Measurements from ENCODE around the gene MAP4.

Gene MAP4

DNA sequence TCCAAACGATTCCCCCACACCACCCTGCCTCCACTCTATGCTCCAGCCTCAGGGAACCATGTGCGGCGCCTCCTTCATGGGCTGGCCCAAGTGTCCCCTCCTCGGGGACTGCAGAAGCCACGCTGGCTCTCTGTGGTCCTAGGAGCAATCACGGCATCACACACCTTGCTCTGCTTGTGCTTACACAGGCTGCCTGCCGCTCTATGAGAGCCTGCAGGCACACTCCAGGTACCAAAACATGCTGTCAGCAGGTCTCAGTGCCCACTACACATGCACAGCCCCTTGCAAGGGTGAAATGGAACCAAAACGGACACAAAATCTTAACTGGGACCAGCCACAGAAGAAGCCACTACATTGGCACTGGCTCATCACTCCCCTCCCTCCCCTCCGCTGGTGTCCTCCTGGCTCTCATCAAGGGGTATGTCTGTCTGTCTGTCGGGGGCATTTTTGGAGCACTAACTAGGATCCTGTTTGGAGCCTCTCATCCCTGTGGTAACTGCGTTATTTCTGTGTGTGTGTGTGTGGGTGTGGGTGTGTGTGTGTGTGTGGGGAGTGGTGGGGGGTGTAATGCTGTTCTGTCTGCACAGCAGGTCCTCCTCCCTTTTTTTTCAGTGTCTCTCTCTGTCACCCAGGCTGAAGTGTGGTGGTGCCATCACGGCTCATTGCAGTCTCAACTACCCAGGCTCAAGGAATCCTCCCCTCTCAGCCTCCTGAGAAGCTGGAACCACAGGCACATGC, 152.7 kb downstream of the MAP4 start:
- DNase-seq (ENCODE audit: low read depth, low spot score): no peak

DNA sequence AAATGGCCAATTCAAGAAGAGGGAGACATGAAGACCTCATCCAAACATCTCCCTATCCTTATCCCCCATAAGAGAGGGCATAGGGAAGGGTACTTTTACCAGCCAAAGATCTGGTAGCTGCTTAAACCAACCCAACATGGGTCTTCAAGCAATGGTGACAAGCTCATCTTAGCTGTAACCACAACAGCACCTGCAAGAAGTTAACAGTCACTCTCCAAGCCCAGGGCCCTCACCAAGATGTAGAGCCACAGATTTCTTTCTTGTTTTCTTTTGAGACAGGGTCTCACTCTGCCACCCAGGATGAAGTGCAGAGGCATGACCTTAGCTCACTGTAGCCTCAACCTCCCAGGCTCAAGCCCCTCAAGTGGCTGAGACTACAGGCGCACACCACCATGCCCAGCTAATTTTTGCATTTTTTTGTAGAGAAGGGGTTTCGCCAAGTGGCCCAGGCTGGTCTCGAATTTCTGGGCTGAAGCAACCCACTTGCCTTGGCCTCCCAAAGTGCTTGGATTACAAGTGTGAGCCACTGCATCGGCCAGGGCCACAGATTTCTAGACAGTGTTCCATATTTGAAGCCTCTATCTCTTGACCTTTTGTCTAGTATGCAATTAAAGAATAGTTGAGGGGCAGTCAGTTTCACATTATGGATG, 156.1 kb downstream of the MAP4 start:
- no peak for DNase-seq (ENCODE audit: low read depth, low spot score)

GRCh38 chr3:47857151-47857550, 159.1 kb downstream of the MAP4 start:
- DNase-seq (ENCODE audit: low read depth, low spot score): no peak

DNA sequence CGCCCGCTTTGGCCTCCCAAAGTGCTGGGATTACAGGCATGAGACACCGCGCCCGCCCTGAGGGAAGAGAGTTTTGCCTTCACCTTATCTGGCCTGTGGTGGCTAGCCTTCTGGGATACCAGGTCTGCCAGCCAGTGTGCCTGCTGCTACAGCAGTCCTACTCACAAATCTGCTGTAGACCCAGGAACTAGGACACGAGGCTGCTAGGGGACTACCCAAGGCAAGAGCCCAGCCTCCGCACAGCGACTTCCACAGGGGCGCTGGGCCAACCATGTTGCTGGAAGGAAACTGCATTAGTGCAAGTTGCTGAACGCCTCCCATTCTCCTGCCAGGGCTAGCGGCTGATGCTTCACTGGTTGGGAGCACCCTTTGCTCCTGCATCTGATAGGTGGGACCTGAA, 159.5 kb downstream of the MAP4 start:
- no peak for DNase-seq (ENCODE audit: low read depth, low spot score)

DNA sequence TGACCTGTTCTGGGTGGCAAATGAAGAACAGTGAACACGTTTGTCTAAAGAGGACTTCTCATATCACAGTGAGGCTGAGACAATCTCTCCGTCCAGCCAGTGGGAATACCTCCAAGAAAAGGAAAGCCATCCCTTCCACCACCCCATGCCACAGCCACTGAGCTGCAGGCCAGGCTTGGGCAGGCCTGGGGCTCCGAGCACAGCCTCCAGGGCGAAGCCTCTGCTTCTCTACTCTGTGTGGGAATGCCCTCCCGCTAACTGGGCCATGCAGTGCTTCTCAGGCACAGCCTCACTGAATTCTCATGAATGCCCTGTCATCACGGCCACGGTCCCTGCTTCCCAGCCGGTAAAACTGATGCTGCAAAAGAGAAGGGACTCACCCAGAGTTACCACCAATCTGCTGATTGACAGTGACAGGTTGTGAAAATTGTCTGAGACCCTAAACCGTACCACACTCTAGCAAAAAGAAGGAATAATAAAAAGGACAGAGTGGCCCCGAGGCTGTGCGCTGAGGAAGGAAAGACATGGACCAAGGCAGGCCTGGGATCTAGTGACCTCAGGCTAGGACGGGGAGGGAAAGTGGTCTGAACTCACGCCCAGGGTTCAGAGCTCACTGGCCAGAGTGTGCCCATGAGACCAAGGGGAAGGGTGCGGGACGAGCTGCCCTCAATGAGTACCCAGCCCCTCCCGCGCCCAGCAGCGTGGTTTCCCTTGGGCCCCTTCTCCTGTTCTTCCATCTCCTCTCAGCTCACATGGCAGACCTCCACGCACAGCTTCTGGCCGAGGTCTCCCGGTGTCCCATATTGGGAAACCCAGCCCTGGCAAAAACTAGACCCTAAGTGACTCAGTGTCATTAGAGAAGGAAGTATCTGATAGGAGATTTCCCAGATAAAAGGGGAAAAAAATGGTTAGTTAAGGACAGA, 160.5 kb downstream of the MAP4 start:
- no peak for DNase-seq (ENCODE audit: low read depth, low spot score)

DNA sequence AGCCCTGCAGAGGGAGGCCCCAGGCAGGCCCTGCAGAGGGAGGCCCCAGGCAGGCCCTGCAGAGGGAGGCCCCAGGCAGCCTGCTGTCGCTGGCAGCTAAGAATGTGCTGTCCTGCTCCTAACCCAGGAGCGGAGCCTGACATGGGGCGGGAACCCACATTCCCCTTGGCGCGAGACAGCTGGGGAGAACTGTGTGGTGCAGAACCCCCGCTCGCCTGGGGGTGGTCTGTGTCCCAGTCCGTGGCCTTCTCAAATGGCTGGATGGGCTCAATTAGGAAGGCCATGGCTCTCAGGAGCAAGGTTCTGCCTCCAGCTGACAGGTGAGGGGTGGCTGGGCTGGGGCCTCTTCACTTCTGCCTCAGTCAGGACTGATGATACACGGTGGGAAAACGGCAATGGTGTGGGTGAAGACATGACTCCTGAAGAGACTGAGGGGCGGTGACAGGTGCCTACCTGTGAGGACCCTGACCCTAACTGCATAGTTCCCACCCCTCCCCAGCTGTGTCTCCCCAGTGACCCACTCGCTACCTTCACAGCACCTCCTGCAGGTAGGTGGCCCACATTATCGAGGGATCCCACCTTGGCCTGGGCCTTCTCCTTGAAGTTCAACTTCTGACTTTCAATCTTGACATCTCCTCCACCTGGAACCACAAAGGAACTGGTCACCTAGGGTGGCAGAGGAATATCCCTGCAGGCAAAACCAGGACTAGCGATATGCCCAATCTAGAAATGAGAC, 161.3 kb downstream of the MAP4 start:
- no peak for DNase-seq (ENCODE audit: low read depth, low spot score)

GRCh38 chr3:47854267-47854666, 161.9 kb downstream of the MAP4 start:
- DNase-seq (ENCODE audit: low read depth, low spot score): no peak

DNA sequence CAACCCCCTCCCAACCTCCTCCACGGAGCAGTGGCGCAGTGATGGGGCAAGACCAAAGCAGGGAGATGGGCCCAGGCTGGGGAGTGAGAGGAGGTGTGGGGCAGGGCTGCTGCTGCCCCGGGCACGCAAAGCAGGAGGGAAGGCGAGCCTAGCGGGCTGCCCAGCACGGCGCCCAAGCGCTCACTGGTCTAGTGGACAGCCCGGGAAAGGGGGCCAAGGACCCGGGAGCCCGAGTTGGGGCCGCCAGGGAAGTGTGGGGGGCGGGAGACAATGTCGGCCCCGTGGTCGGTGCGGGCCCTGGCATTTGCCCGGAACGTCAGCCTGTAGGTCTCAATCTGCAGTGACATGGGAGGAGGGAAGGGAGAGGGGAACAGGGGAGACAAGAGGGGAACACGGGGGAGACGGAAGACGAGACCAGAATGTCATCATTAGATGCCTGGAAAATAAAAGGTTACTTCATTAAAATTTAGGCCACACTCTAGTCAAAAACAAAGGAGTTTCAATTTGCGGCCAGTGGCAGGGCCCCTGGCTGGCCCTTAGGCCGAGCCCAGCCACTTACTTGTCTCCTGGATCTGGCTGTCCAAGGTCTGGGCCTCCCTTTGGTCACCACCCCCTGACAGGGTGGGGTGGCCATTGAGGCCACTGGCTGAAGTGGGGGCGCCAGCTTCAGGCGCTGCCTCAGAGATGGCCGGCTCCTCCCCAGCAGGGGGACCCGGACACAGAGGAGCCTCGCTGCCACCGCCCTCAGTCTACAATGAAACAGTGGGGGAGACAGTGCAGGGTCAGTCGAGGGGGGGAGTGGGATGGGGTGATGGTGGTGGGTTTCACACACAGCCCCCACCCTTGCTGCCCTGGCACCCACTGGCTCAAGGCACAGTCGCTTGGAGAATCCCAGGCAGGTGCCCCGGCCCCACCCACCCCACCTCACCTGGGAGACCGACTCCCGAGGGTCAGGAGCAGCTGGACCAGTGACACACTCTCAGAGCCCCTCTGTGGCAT, 163.3 kb downstream of the MAP4 start:
- no peak for DNase-seq (ENCODE audit: low read depth, low spot score)

- DNase-seq (ENCODE audit: low read depth, low spot score): no peak
These were observed 164.2 kb downstream of the MAP4 start for GRCh38 chr3:47851888-47852603.

DNA sequence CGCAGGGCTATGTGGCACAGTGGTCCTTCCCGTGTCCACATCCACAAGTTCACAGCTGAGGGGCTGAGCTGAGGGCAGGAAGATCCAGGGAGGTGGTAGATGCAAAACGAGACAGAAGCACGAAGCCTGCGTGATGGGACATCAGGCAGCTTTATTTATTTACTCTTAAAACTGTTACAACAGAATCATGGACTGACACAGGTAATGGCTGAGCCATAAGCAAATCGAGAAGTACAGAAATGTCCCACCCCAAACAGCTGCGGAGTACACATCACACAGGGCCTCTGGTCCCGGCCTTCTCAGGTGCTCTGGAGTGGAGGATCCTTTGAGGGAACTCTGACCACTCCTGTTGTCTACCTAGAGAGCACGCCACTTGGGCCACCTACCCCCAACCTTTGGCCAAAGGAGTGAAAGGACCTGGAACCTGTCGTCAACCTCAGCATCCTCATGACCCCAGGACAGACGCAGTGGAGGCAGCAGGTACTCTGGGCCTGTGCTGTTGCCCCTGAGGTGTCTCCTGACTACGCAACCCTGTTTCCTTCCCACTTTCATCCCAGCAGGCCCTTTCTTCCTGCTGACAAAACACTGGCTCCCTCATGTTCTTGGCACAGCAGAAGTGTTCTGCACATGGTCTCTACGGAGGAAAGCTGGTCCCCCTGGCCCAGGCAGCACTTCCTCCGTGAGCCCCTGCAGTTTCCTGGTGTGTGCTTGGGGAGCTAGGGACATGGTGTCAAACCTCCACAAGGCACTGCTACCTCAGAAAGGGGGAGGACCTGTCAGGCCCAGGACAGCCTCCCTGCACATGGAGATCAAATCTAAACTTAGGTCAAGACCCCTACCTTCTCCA, 165.4 kb downstream of the MAP4 start:
- no peak for DNase-seq (ENCODE audit: low read depth, low spot score)

DNA sequence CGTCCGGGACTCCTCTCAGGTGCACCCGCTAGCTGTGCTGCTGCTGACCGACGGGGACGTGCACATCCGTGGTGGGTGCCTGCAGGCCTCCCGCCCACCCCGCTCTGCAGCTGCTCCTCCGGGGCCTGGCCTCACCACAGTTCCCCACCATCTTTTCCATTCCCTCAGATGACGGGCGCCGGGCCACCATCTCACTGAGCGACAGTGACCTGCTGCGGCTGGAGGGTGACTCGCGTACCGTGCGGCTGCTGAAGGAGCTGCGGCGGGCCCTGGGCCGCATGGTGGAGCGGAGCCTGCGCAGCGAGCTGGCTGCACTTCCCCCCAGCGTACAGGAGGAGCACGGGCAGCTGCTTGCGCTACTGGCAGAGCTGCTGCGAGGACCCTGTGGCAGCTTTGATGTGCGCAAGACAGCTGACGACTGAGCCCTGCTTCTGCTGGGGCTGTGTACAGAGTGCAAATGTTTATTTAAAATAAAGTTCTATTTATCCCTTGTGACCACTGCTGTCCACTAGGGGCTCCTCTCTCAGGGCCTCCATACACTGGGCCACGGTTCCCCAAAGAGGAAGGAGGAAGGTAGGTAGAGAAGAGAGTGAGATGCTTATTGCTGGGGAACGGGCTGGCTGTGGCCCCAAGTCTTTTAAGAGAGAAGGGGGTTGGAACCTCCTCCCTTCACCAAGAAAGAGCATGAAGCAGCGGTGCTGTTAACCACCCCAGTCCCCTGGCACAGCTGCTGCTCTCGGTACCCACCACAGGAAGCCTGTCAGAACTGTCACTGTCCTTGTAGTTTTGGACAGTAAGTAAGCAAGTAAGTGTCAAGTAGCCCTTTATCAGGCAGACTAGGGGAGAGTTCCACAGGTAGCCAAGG, 166.3 kb downstream of the MAP4 start:
- DNase-seq (ENCODE audit: low read depth, low spot score): no peak

GRCh38 chr3:47849186-47849698, 167.0 kb downstream of the MAP4 start:
- DNase-seq (ENCODE audit: low read depth, low spot score): no peak

- DNase-seq (ENCODE audit: low read depth, low spot score): no peak
These were observed 167.6 kb downstream of the MAP4 start for GRCh38 chr3:47848599-47849117.

- DNase-seq (ENCODE audit: low read depth, low spot score): no peak
These were observed 168.3 kb downstream of the MAP4 start for GRCh38 chr3:47847801-47848518.

DNA sequence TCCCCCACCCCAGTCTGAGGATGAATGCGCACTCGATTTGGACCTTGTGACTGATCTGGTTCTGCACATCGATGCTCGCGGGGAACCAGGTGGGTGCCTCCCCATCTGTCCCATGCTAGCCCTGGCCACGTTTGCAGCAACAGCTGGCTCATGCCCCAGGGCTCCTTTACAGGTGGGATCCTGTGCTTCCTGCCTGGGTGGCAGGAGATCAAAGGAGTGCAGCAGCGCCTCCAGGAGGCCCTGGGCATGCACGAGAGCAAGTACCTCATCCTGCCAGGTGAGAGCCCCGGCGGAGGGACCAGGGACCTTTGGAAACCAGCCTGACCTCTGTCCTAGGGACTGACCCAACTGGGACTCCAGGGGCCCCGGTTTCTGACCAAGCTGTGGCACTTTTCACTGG, 169.0 kb downstream of the MAP4 start:
- DNase-seq (ENCODE audit: low read depth, low spot score): no peak

GRCh38 chr3:47846880-47847248, 169.4 kb downstream of the MAP4 start:
- no peak for DNase-seq (ENCODE audit: low read depth, low spot score)
